Renal pelvis (tissue), 4 donors: ENCODE results near the gene EDEM3. TPM values are rescaled to one million over a fixed set of nuclear protein-coding genes. Genes with fewer than 3 reads are reported as not detected.
"Not testable (repeated sequence)": the region's sequence is repeated elsewhere in the genome, so short reads cannot be mapped to it uniquely, and the experiment has no call there.

Experiments
- DNase-seq: peaks from one replicate; pipeline ENCODE4 v3.0.0-alpha.2; 2013
- polyA plus RNA-seq, 3 donors: library from polyadenylated mRNA; unstranded; fragments of 120-200 nt; gene quantifications; one replicate each; pipeline ENCODE4 v1.2.1, GENCODE V29; 2013; ENCODE audit not compliant: insufficient read length in 3 of 3

EDEM3 gene
- polyA plus RNA-seq, 3 donors = 28.4 to 36.1 (median 29.1) TPM

- not testable (repeated sequence) for DNase-seq
Observed at GRCh38 chr1:184680611-184681225, 73.9 kb downstream of the EDEM3 start.

- not testable (repeated sequence) for DNase-seq
Observed at GRCh38 chr1:184679472-184679871, 75.2 kb downstream of the EDEM3 start.

- no peak for DNase-seq
Observed at GRCh38 chr1:184677344-184677743, 77.3 kb downstream of the EDEM3 start.

GRCh38 chr1:184673305-184673704, 81.4 kb downstream of the EDEM3 start:
- DNase-seq = no peak

- DNase-seq = no peak
Observed at GRCh38 chr1:184672013-184672726, 82.5 kb downstream of the EDEM3 start.

GRCh38 chr1:184669391-184669790, 85.3 kb downstream of the EDEM3 start:
- DNase-seq = no peak

- no peak for DNase-seq
Observed at GRCh38 chr1:184665360-184665759, 89.3 kb downstream of the EDEM3 start.

GRCh38 chr1:184664661-184665060, 90.0 kb downstream of the EDEM3 start:
- no peak for DNase-seq

- peak; percentile 61 for DNase-seq
Observed at GRCh38 chr1:184664042-184664660, 90.5 kb downstream of the EDEM3 start.

- no peak for DNase-seq
Observed at GRCh38 chr1:184661801-184662200, 92.9 kb downstream of the EDEM3 start.

- no peak for DNase-seq
Observed at GRCh38 chr1:184660462-184661191, 94.0 kb downstream of the EDEM3 start.

GRCh38 chr1:184658055-184658454, 96.6 kb downstream of the EDEM3 start:
- no peak for DNase-seq

GRCh38 chr1:184656221-184656620, 98.4 kb downstream of the EDEM3 start:
- no peak for DNase-seq

- DNase-seq = no peak
Observed at GRCh38 chr1:184655185-184655584, 99.5 kb downstream of the EDEM3 start.

GRCh38 chr1:184650177-184650866, 104.3 kb downstream of the EDEM3 start:
- no peak for DNase-seq

- DNase-seq = no peak
Observed at GRCh38 chr1:184649451-184649888, 105.2 kb downstream of the EDEM3 start.

- no peak for DNase-seq
Observed at GRCh38 chr1:184648856-184649201, 105.8 kb downstream of the EDEM3 start.

- DNase-seq = no peak
Observed at GRCh38 chr1:184648160-184648855, 106.3 kb downstream of the EDEM3 start.

GRCh38 chr1:184647471-184647870, 107.2 kb downstream of the EDEM3 start:
- no peak for DNase-seq

GRCh38 chr1:184646824-184647223, 107.8 kb downstream of the EDEM3 start:
- no peak for DNase-seq

GRCh38 chr1:184646178-184646701, 108.4 kb downstream of the EDEM3 start:
- DNase-seq = no peak
